NCI-H82 treated with DMSO at 0.1 percent for 48 hours (cell line): ENCODE results near the gene ITIH2.
"Not testable (repeated sequence)": the region's sequence is repeated elsewhere in the genome, so short reads cannot be mapped to it uniquely, and the experiment has no call there.

Experiments used
- DNase-seq: peaks from one replicate; lab custom pipeline; 2025; ENCODE audit not compliant: unreplicated experiment; lab: John Stamatoyannopoulos, UW

ITIH2 gene

DNA sequence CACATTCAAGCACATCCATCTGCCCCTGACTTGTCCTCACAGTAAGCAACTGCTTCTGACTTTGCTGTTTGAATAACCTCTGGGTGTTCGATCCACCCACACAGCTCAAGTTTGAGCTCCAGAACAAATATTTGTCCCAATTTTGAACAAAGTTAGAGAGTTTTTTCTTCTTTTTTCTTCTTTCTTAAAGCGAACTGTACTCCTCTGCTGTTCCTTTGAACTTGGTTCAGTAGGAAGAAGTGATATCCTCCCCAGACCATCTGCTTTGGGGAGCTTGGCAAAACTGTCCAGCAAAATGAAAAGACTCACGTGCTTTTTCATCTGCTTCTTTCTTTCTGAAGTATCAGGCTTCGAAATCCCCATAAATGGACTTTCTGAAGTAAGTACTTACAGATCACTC, at the start of gene ITIH2:
TSS of gene ITIH2 (plus strand) at position 177 of the 400 bp plus-strand sequence. CDS start at position 296, 119 bp downstream.
- DNase-seq: no peak

DNA sequence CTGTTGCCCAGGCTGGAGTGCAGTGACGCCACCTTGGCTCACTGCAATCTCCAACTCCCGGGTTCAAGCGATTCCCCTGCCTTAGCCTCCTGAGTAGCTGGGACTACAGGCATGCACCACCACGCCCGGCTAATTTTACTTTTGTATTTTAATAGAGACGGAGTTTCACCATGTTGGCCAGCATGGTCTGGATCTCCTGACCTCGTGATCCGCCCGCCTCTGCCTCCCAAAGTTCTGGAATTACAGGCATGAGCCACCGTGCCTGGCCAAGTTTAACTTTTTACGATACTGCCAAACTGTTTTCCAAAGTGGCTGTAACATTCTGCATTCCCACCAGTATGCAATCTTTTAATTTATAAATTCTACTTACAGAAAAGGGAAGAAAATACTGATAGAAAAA, 46.0 kb upstream of the ITIH2 start:
- not testable (repeated sequence) for DNase-seq

- no peak for DNase-seq
Measured at GRCh38 chr10:7657552-7657951, 45.6 kb upstream of the ITIH2 start.

DNA sequence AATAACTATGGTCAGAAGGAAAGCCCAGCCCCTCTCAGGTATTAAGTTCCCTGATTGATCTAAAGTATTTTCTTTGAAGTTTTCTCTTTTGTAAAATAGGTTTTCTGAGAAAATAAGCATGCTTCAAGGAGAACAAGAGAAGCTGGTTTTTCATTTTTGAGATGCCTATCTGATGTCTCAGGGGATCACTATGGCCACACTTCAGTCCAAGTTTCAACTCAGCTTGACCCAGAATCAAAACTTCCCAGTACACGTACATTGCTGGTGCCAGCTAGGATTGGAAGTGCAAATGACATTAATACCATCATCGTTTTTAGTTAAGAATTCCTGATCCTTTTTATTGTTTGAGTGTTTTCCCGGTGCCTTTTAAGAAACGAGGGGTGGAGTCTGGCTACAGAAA, 43.6 kb upstream of the ITIH2 start:
- DNase-seq: no peak

- no peak for DNase-seq
Measured at GRCh38 chr10:7662522-7662921, 40.6 kb upstream of the ITIH2 start.

GRCh38 chr10:7664707-7665106, 38.4 kb upstream of the ITIH2 start:
- DNase-seq: no peak

GRCh38 chr10:7665767-7666166, 37.3 kb upstream of the ITIH2 start:
- DNase-seq: no peak

GRCh38 chr10:7666253-7667023, 36.7 kb upstream of the ITIH2 start, which contains the start of gene ITIH5:
TSS of gene ITIH5 (minus strand) at chr10:7666966. CDS start at chr10:7666892, 74 bp downstream.
- DNase-seq: no peak

- no peak for DNase-seq
Measured at GRCh38 chr10:7667262-7668141, 35.6 kb upstream of the ITIH2 start.

- DNase-seq: no peak
Measured at GRCh38 chr10:7670157-7670556, 33.0 kb upstream of the ITIH2 start.

DNA sequence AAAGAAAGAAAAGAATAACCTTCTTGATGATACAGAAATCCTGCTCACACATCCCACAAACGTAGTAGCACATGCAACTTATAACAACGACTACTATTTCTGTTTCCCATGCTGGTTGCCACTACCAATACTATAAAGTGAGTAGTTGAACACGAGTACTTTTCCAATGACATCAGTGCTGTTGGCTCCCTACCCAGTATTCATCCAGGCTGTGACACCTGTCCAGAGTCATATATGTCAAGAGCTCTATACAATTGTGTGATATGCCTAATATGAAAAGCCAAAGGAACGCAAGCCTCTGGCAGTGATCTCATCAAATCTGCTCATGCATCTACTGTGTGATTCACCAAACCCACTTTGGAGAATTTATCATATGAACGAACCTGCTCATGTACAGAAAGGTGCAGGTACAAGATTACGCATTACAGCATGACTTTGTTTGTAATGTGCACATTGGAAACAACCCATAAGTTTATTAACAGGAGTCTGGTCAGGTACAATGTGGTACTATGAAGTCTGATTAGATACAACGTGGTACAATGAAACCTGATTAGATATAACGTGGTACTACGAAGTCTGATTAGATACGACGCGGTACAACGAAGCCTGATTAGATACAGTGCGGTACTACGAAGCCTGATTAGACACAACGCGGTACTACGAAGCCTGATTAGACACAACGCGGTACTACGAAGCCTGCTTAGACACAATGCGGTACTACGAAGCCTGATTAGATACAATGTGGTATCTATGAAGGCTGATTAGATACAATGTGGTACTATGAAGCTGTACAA, 30.6 kb upstream of the ITIH2 start:
- no peak for DNase-seq

DNA sequence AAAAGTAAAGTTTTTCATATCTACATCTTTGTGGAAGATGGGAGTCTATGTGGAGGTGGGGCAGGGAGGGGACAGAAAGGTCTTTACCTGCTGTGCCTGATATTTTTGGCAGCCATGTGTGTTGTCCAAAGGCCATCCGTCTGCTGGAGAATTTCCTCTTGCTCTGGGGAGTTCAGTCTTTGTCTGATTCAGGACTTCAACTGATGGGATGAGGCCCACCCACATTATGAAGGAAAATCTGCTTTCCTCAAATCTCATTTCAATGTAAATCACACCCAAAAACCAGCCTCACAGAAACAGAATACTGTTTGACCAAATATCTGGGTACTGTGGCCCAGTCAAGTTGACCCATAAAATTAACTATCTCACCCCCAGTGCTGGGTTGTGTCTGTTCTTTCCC, 23.9 kb upstream of the ITIH2 start:
- DNase-seq: no peak

- DNase-seq: not testable (repeated sequence)
Measured at GRCh38 chr10:7680078-7680477, 23.0 kb upstream of the ITIH2 start.

GRCh38 chr10:7686351-7687171, 16.6 kb upstream of the ITIH2 start:
- DNase-seq: no peak

DNA sequence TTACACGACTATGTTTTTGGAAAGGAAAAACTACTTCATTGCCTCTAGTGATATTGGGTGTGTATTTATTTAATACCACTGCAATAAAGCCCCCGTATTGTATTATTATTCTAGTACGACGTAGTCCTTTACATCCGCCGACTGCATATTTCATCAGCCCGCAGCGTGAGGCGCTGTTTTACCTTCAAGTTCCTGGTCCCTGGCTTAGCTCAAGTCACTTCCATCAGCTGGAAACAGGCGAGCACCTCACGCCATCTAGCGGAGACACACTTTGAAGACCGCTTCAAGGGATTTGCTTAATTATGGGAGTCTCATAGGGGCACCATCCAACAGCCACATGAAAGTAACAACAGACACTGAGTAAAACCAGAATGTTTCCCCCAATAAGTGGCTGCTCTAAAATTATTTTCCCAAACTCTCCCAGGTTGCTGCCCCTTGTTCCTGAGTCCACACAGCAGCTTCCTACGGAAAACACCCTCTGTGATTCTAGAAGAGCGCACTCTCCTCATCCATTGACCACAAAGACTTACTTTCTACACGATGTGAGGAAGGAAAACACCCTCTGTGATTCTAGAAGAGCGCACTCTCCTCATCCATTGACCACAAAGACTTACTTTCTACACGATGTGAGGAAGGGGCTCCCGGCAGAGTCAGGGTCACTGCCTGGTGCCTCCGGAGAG, 15.7 kb upstream of the ITIH2 start:
- peak; percentile 80 for DNase-seq

DNA sequence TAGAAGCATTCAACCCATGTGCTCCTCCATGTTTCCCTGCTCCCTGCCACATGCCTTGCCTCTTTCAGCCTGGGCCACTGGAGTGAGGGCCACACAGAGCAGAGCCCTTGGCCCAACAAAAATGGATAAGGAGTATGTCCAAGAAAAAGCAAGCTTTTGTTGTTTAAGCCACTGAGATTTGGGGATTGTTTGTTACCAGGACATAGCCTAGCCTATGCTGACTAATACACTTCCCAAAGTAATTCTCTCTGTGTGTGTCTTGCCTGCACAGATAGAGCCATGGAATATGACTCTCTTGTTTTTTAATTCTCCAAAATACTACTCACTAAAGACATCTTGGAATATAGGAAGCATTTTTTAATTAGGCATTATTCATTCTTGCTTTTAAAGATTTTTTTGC, 13.5 kb upstream of the ITIH2 start:
- DNase-seq: no peak

GRCh38 chr10:7690885-7691597, 12.1 kb upstream of the ITIH2 start:
- not testable (repeated sequence) for DNase-seq

- DNase-seq: not testable (repeated sequence)
Measured at GRCh38 chr10:7692368-7692767, 10.7 kb upstream of the ITIH2 start.

DNA sequence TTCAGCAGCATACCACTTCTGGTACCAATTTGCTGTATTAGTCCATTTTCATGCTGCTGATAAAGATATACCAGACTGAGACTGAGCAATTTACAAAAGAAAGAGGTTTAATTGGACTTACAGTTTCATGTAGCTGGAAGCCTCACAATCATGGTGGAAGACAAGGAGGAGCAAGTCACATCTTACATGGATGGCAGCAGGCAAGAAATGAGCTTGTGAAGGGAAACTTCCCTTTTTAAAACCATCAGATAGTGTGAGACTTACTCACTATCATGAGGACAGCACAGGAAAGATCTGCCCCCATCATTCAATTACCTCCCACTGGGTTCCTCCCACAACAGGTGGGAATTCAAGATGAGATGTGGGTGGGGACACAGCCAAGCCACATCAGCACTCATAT, 9.9 kb upstream of the ITIH2 start:
- not testable (repeated sequence) for DNase-seq
